ENCODE data around the gene CDH19. TPM values are rescaled to one million over a fixed set of nuclear protein-coding genes. Genes with fewer than 3 reads are reported as not detected.

Gene CDH19
- total and polyA plus RNA-seq, 2 of the 4 experiments (the other 2 are of a cell fraction), result not detected

GRCh38 chr18:66638856-66639629 lies 35.2 kb upstream of the CDH19 start:
- ChIA-PET POLR2A (ENCODE audit: unreplicated experiment) (no interaction called here), CTCF (no interaction called here)
- dilution Hi-C loops (cut with HindIII; ENCODE audit: low sequenced_read_pairs, unreplicated experiment), result no loop called here
- H3K9me1 ChIP-seq (ENCODE audit: insufficient read depth, low read length), result no peaks in the 10 kb centered on the region
- no peak overlapping the region for H4K5ac ChIP-seq (ENCODE audit: low read depth, low read length)
- H3K18ac ChIP-seq (ENCODE audit: low read depth, low read length), result no peak overlapping the region
- no peaks in the 10 kb centered on the region for H3K36me3 ChIP-seq (ENCODE audit: control insufficient read depth, insufficient read depth, low read length)
- no peaks in the 10 kb centered on the region for H3K4me1 ChIP-seq (ENCODE audit: control insufficient read depth, insufficient read depth, low read length)
- no peak overlapping the region for H3K4ac ChIP-seq (ENCODE audit: low read depth, low read length)
- no peak overlapping the region for H3K56ac ChIP-seq (ENCODE audit: extremely low read depth, insufficient read depth, low read length)
- H2AK5ac ChIP-seq (ENCODE audit: low read depth, low read length), result no peak overlapping the region
- in situ Hi-C loops (cut with MboI; ENCODE audit: low sequenced_read_pairs), result no loop called here
- no peak overlapping the region for H2AFZ ChIP-seq (replicated peaks; ENCODE audit: low read length, poor library complexity)
- H4K20me1 ChIP-seq (ENCODE audit: insufficient read depth, low read length), result no peaks in the 10 kb centered on the region
- no peaks in the 10 kb centered on the region for H3K79me1 ChIP-seq (ENCODE audit: low read depth in 1 of 2, low read length in 2 of 2)
- no peak overlapping the region for H2BK5ac ChIP-seq (ENCODE audit: low read depth, low read length, poor library complexity, severe bottlenecking)
- peaks cover 5% of the 10 kb centered on the region for H3K9me3 ChIP-seq (ENCODE audit: control insufficient read depth, insufficient read depth, low read length)
- ATAC-seq (ENCODE audit: low read depth) (no peak), DNase-seq (no peak)
- no peak overlapping the region for H2AK9ac ChIP-seq (replicated peaks; ENCODE audit: low read depth, low read length, poor library complexity)
- no peak overlapping the region for H2BK120ac ChIP-seq (ENCODE audit: low read depth, low read length)
- no peak overlapping the region for H4K91ac ChIP-seq (ENCODE audit: insufficient read depth, low read depth, low read length)
- no peak overlapping the region for H3K27ac ChIP-seq (ENCODE audit: insufficient read depth, low read length)
- no CpG with 5 or more reads among the region's 5 CpGs for WGBS, 2 experiments (ENCODE audit: extremely low coverage in 2 of 2, insufficient read length in 1 of 2)
- no peak overlapping the region for H3K4me3 ChIP-seq (ENCODE audit: insufficient read depth, low read depth, low read length)
- TF ChIP-seq MXI1 (IDR thresholded peaks at IDR 0.05; ENCODE audit: borderline replicate concordance, low read depth, low read length) (no peak), MAFK (IDR thresholded peaks at IDR 0.05; ENCODE audit: low read depth, low read length) (no peak), CTCF (conservative IDR thresholded peaks at IDR 0.05; ENCODE audit: low read depth, low read length) (no peak), NFE2L2 (IDR thresholded peaks at IDR 0.05; ENCODE audit: low read depth, low read length) (no peak), FOS (IDR thresholded peaks at IDR 0.05; ENCODE audit: low read depth, low read length) (no peak), USF2 (IDR thresholded peaks at IDR 0.05; ENCODE audit: low read depth, low read length) (no peak), RFX5 (IDR thresholded peaks at IDR 0.05; ENCODE audit: low read depth, low read length) (no peak)
- no peak overlapping the region for H4K8ac ChIP-seq (ENCODE audit: low read depth in 2 of 2, low read length in 2 of 2)
- no peak overlapping the region for H3K4me2 ChIP-seq (ENCODE audit: low read depth, low read length)
- H3K9ac ChIP-seq (ENCODE audit: low read depth, low read length), result no peak overlapping the region
- H2BK15ac ChIP-seq (ENCODE audit: low read depth, low read length), result no peak overlapping the region
- H3K27me3 ChIP-seq (ENCODE audit: control insufficient read depth, insufficient read depth, low read length), result no peaks in the 10 kb centered on the region
- BruUV-seq (replicated peaks), result no TSS peak
- H3K14ac ChIP-seq (replicated peaks; ENCODE audit: low read depth, low read length), result no peak overlapping the region
- intact Hi-C loops (cut with micrococcal nuclease), result no loop called here
- H2BK20ac ChIP-seq (ENCODE audit: low read depth, low read length), result no peak overlapping the region
- H3K23ac ChIP-seq (ENCODE audit: low read depth, low read length), result no peak overlapping the region

Data from IMR-90 (cell line).